ENCODE data around the gene CHID1.

Gene CHID1

DNA sequence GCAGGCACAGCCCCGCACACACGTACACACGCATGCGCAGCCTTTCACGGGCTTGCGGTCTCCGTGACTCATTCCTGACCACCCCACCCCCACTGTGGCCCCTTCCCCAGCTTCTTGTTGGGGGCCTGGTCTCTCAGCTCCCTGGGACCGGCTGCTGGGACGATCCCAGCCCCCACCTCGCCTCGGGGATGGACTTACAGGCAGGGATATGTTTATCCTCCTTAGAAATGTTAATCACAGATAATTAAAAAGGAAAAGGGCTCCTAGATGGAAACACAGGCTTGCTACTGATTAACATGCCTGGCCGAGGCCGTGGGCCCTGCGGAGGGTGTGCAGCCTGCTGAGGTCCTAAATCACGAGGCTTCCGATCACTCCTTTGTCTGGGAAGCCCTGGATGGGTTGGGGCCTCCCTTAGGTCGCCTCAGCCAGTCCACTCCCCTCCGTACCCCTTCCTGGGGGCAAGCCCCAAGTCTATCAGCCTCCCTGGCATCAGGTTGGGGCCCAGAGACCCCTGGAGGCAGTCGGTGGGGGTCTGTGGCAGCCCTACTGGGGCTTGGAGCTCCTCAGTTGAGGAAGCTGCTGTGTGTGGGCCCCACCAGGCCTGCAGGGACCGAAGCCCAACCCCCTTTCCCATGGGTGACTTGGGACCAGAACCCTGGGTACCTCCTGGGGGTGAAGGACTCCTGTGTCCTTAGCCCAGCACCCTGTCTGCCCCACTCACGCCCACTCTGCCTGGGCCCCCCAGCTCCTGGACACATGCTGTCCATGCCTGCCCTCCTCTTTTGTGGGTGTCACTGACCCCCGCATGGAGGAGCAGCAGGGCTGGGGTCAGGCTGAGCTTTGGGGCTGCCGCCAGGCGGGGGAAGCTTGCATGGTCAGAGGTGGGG is 47.3 kb downstream of the CHID1 start:
- TF ChIP-seq, protein P1, sequence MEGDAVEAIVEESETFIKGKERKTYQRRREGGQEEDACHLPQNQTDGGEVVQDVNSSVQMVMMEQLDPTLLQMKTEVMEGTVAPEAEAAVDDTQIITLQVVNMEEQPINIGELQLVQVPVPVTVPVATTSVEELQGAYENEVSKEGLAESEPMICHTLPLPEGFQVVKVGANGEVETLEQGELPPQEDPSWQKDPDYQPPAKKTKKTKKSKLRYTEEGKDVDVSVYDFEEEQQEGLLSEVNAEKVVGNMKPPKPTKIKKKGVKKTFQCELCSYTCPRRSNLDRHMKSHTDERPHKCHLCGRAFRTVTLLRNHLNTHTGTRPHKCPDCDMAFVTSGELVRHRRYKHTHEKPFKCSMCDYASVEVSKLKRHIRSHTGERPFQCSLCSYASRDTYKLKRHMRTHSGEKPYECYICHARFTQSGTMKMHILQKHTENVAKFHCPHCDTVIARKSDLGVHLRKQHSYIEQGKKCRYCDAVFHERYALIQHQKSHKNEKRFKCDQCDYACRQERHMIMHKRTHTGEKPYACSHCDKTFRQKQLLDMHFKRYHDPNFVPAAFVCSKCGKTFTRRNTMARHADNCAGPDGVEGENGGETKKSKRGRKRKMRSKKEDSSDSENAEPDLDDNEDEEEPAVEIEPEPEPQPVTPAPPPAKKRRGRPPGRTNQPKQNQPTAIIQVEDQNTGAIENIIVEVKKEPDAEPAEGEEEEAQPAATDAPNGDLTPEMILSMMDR (IDR thresholded peaks at IDR 0.05; ENCODE audit: insufficient read depth, low read length, poor library complexity, severe bottlenecking), result no peak
- Histone ChIP-seq H3K4me3 (replicated peaks; ENCODE audit: low read depth, low read length) (no peak overlapping the region), H3K27me3 (replicated peaks; ENCODE audit: control insufficient read depth, insufficient read depth, low read length) (no peaks in the 10 kb centered on the region), H3K36me3 (ENCODE audit: control insufficient read depth, insufficient read depth, low read length) (no peaks in the 10 kb centered on the region; the same call in 1 of the 2 replicates)
- no peak for DNase-seq (ENCODE audit: extremely low read depth, insufficient read length)

DNA sequence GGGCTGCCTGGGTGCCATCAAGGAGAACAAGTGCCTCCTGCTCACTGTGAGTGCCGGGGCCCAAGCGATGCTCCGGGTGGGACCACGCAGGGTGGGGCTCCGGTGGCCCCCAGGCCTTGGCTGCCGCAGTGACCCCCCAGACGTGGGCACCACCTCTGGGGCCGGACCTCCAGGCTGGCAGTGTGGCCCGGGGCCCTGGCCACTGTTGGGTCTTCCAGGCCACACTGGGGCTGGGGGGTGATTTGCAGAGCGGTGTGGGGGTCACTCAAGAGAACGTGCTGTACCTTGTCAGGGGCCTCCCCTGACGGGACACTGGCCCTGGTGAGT is 48.0 kb downstream of the CHID1 start:
- Histone ChIP-seq H3K4me3 (replicated peaks; ENCODE audit: low read depth, low read length) (no peak overlapping the region), H3K27me3 (replicated peaks; ENCODE audit: control insufficient read depth, insufficient read depth, low read length) (no peaks in the 10 kb centered on the region), H3K36me3 (ENCODE audit: control insufficient read depth, insufficient read depth, low read length) (no peaks in the 10 kb centered on the region)
- TF ChIP-seq, protein P1 (IDR thresholded peaks at IDR 0.05; ENCODE audit: insufficient read depth, low read length, poor library complexity, severe bottlenecking), result no peak
- no peak for DNase-seq (ENCODE audit: extremely low read depth, insufficient read length)

- Histone ChIP-seq H3K4me3 (replicated peaks; ENCODE audit: low read depth, low read length) (no peak overlapping the region), H3K27me3 (replicated peaks; ENCODE audit: control insufficient read depth, insufficient read depth, low read length) (no peaks in the 10 kb centered on the region), H3K36me3 (ENCODE audit: control insufficient read depth, insufficient read depth, low read length) (no peaks in the 10 kb centered on the region)
- TF ChIP-seq, protein P1 (IDR thresholded peaks at IDR 0.05; ENCODE audit: insufficient read depth, low read length, poor library complexity, severe bottlenecking), result no peak
- DNase-seq (ENCODE audit: extremely low read depth, insufficient read length), result no peak
These were observed 48.4 kb downstream of the CHID1 start for GRCh38 chr11:862081-862661.

DNA sequence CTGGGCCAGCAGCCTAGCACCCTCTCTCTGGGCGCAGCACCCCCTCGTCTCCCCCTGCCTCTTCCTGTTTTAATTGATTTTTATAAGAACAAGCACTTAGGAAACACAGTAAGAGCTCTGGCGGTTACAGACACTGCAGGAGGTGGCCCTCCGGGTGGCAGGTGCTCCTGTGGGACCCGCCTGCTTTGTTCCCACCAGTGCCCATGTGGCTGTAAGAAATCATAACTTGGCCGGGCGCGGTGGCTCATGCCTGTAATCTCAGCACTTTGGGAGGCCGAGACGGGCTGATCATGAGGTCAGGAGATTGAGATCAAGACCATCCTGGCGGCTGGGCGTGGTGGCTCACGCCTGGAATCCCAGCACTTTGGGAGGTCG is 49.5 kb downstream of the CHID1 start:
- Histone ChIP-seq H3K4me3 (replicated peaks; ENCODE audit: low read depth, low read length) (no peak overlapping the region), H3K36me3 (ENCODE audit: control insufficient read depth, insufficient read depth, low read length) (no peaks in the 10 kb centered on the region), H3K27me3 (replicated peaks; ENCODE audit: control insufficient read depth, insufficient read depth, low read length) (no peaks in the 10 kb centered on the region)
- TF ChIP-seq, protein P1 (IDR thresholded peaks at IDR 0.05; ENCODE audit: insufficient read depth, low read length, poor library complexity, severe bottlenecking), result no peak
- no peak for DNase-seq (ENCODE audit: extremely low read depth, insufficient read length)

DNA sequence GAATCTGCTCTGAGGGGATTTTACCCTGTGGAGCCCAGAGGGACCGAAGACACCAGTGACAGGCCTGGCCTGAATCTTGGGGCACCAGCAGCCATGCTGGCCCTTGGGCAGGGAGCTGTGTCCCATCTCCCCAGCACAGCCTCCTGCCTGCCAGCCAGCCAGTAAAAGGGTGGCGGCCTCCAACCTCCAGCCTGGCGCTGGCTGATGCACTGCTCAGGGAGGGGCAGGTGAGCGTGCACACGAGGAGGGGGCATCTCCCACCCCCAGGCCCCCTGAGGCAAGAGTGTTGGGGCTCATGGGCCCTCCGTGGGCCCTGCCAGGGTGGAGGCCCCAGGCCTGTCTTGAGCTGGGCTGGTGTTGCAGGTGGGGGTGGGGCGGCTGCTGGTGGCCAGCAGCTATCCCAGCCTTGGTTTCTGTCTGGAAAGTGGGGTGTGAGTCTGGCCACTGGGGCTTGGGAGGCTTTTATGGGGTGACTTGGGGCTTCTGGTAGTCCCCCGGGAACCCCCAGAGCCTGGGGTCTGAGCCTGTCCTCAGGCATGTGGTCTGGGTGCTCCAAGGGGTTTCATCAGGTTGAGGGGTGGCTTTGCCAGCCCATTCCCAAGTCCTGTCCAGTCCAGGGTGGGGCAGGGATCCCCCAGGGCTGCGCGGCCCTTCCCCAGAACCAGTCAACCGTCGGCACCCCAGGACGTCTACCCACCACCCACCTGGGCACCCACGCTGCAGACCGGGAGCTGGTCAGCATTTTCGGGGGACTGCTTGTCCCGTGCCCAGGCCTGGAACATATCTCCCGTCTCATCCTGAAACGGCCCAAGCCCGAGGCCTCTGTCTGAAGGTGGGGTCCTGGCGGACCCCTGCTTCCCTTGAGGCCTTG is 50.1 kb downstream of the CHID1 start:
- Histone ChIP-seq H3K27me3 (replicated peaks; ENCODE audit: control insufficient read depth, insufficient read depth, low read length) (no peaks in the 10 kb centered on the region), H3K4me3 (replicated peaks; ENCODE audit: low read depth, low read length) (no peak overlapping the region), H3K36me3 (ENCODE audit: control insufficient read depth, insufficient read depth, low read length) (no peaks in the 10 kb centered on the region)
- TF ChIP-seq, protein P1 (IDR thresholded peaks at IDR 0.05; ENCODE audit: insufficient read depth, low read length, poor library complexity, severe bottlenecking), result no peak
- no peak for DNase-seq (ENCODE audit: extremely low read depth, insufficient read length)
